Chondrocyte (in vitro differentiated cells): ENCODE results near the gene COBLL1. TPM values are rescaled to one million over a fixed set of nuclear protein-coding genes. Genes with fewer than 3 reads are reported as not detected.
A peak's percentile ranks its signal among the peaks of the same experiment; 100 is the strongest.

ENCODE experiments used
- DNase-seq: peaks from one replicate; pipeline ENCODE4 v3.0.0; 2021; ENCODE audit warnings: mixed read lengths, low spot score
- H3K27ac Mint-ChIP-seq: one replicate; pipeline ENCODE4 v1.8.0; 2021; ENCODE audit warnings: mild to moderate bottlenecking, moderate library complexity, mixed read lengths; ENCODE audit not compliant: unreplicated experiment
- H3K27me3 Mint-ChIP-seq: 2 replicates; pipeline ENCODE4 v1.8.0; 2021; ENCODE audit warnings: low read depth, mixed read lengths
- H3K36me3 Mint-ChIP-seq: 2 replicates; pipeline ENCODE4 v1.8.0; 2021; ENCODE audit warnings: low read depth, mixed read lengths
- H3K4me1 Mint-ChIP-seq: 2 replicates; pipeline ENCODE4 v1.8.0; 2021; ENCODE audit warnings: low read depth, mild to moderate bottlenecking, mixed read lengths
- H3K4me3 Mint-ChIP-seq: one replicate; pipeline ENCODE4 v1.8.0; 2021; ENCODE audit warnings: mild to moderate bottlenecking, moderate library complexity, mixed read lengths; ENCODE audit not compliant: unreplicated experiment
- H3K9me3 Mint-ChIP-seq: 2 replicates; pipeline ENCODE4 v1.8.0; 2021; ENCODE audit warnings: low read depth, mixed read lengths
- CTCF ChIP-seq: fragments of 200-600 bp; sonication (generic); IDR thresholded peaks from 2 replicates; pipeline ENCODE4 v1.5.0; 2021; ENCODE audit warnings: antibody characterized with exemption, mild to moderate bottlenecking, moderate library complexity
- total RNA-seq: library from RNA; stranded (reverse); gene quantifications from 3 replicates; pipeline ENCODE4 v1.2.1, GENCODE V29; 2021

COBLL1 gene
- total RNA-seq, 1 donor from 2014 or later: 43.7 TPM

- H3K27ac Mint-ChIP-seq: no peak overlapping the region
- TF ChIP-seq CTCF: no peak
- DNase-seq: no peak
- peaks cover 63% of the 10 kb centered on the region for H3K4me1 Mint-ChIP-seq
- no peak overlapping the region for H3K4me3 Mint-ChIP-seq
- no peaks in the 10 kb centered on the region for H3K36me3 Mint-ChIP-seq
- H3K9me3 Mint-ChIP-seq: no peaks in the 10 kb centered on the region
- no peaks in the 10 kb centered on the region for H3K27me3 Mint-ChIP-seq
These were observed 44.6 kb downstream of the COBLL1 start for GRCh38 chr2:164796999-164797398.

- Mint-ChIP-seq H3K9me3 (no peaks in the 10 kb centered on the region), H3K27ac (peak overlapping the region; percentile 10), H3K4me3 (no peak overlapping the region), H3K27me3 (no peaks in the 10 kb centered on the region), H3K4me1 (peaks cover 55% of the 10 kb centered on the region), H3K36me3 (no peaks in the 10 kb centered on the region)
- no peak for TF ChIP-seq CTCF
- no peak for DNase-seq
These were observed 47.0 kb downstream of the COBLL1 start for GRCh38 chr2:164794432-164795231.

DNA sequence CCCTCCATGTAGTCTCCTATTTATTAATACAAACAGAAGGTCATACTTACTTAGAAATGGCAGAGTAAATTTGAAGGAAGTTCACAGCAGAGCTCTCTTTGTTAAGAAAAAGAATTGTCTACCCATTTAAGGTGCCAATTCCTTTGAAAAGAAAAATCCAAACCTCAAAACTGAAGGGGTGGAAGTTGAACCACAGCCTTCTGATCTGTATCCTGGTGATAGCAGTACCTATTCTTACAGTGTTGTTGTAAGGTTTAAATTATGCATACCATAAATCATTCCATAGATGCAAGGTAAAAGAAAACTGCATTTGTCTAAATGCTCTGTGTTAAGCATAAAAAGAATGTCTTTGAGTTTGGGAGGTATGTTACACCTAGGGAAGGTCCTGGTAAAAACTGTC is 47.6 kb downstream of the COBLL1 start:
- H3K9me3 Mint-ChIP-seq: no peaks in the 10 kb centered on the region
- no peak for TF ChIP-seq CTCF
- no peak overlapping the region for H3K4me3 Mint-ChIP-seq
- DNase-seq: no peak
- peaks cover 49% of the 10 kb centered on the region for H3K4me1 Mint-ChIP-seq
- no peaks in the 10 kb centered on the region for H3K36me3 Mint-ChIP-seq
- no peaks in the 10 kb centered on the region for H3K27me3 Mint-ChIP-seq
- peak overlapping the region; percentile 25 for H3K27ac Mint-ChIP-seq

DNA sequence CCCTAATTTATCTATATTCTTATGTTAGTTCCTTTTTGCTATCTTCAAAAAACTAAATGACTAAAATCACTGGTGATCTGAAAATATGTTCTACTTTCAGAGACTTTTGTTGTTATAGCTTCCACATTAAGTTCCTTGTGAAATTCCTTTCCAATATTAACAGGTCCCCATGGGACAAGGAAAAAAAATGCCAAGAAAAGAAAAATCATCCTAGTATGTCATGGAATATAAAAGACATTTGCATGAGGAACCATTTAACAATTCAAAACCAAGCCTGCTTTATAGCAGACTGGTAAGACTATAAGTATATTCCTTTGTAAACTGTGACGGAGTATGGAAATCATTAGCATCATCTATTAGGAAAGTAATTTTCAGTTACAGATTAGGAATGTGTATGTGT is 48.1 kb downstream of the COBLL1 start:
- H3K27ac Mint-ChIP-seq: peak overlapping the region; percentile 25
- no peak for DNase-seq
- no peak for TF ChIP-seq CTCF

GRCh38 chr2:164792316-164793170 is 49.1 kb downstream of the COBLL1 start:
- Mint-ChIP-seq H3K4me1 (peaks cover 36% of the 10 kb centered on the region), H3K27me3 (no peaks in the 10 kb centered on the region), H3K4me3 (no peak overlapping the region)

More for the DNA sequence above, 48.1 kb downstream of the COBLL1 start:
- no peaks in the 10 kb centered on the region for H3K9me3 Mint-ChIP-seq
- H3K4me1 Mint-ChIP-seq: peaks cover 46% of the 10 kb centered on the region
- H3K27me3 Mint-ChIP-seq: no peaks in the 10 kb centered on the region
- no peaks in the 10 kb centered on the region for H3K36me3 Mint-ChIP-seq
- no peak overlapping the region for H3K4me3 Mint-ChIP-seq

More at GRCh38 chr2:164792316-164793170, 49.1 kb downstream of the COBLL1 start:
- Mint-ChIP-seq H3K9me3 (no peaks in the 10 kb centered on the region), H3K27ac (peak overlapping the region; percentile 79), H3K36me3 (no peaks in the 10 kb centered on the region)
- TF ChIP-seq CTCF: no peak
- no peak for DNase-seq
